Mucosa of descending colon (tissue), 3 donors: ENCODE results near the gene SLC2A13. TPM values are rescaled to one million over a fixed set of nuclear protein-coding genes. Genes with fewer than 3 reads are reported as not detected.
"Not testable (repeated sequence)": the region's sequence is repeated elsewhere in the genome, so short reads cannot be mapped to it uniquely, and the experiment has no call there.

Source experiments
- ATAC-seq: fragments of 200-7000 bp; cut with Tn5 transposase; one replicate; pipeline ENCODE4 v1.9.1; 2020; ENCODE audit warnings: mild to moderate bottlenecking, moderate library complexity
- DNase-seq, 3 donors: peaks; one replicate each; pipeline ENCODE4 v3.0.0-alpha.2; 2020
- H3K36me3 ChIP-seq: fragments of 200-600 bp; one replicate; pipeline ENCODE4 v1.8.0; 2021; ENCODE audit warnings: low read depth, mild to moderate bottlenecking
- H3K4me1 ChIP-seq: fragments of 200-600 bp; one replicate; pipeline ENCODE4 v1.8.0; 2021; ENCODE audit warnings: low read depth, mild to moderate bottlenecking
- H3K4me3 ChIP-seq: fragments of 200-600 bp; one replicate; pipeline ENCODE4 v1.8.0; 2021; ENCODE audit warnings: mild to moderate bottlenecking
- H3K9me3 ChIP-seq: fragments of 200-600 bp; one replicate; pipeline ENCODE4 v1.8.0; 2021; ENCODE audit warnings: mild to moderate bottlenecking
- CTCF ChIP-seq: fragments of 200-600 bp; IDR thresholded peaks from one replicate; pipeline ENCODE4 v1.8.0; 2022; ENCODE audit warnings: antibody characterized with exemption, mild to moderate bottlenecking
- intact Hi-C, 2 donors: fragments of 100-400 bp; cut with DNase I in 1 of 2; cut with micrococcal nuclease in 1 of 2; formaldehyde crosslinking; loops; one replicate each; pipeline versions ENCODE4 v1.11.0 to v1.11.1; 2022; cut with DNase I, micrococcal nuclease
- total RNA-seq, 3 donors: library from RNA; stranded (reverse); fragmentation: NEBNext Ultra II Directional in 2 of 3; extraction: Animal tissue kit (Norgen Biotek cat#: 25700) in 2 of 3; gene quantifications; one replicate each; pipeline versions ENCODE4 v1.2.1 to v1.2.4, GENCODE V29; 2021 to 2023
- donor health status: DM: no; HTN: no; CAD: no; lungs with moderate emphysema.
- donor health status: DM: no; HTN: no; CAD: no.
- donor health status: DM: no; HTN: yes; CAD: no.

SLC2A13 gene
- total RNA-seq, 3 donors from 2014 or later, result 25.0 to 41.8 (median 34.1) TPM

- Histone ChIP-seq H3K36me3 (no peaks in the 10 kb centered on the region), H3K4me3 (no peak overlapping the region), H3K4me1 (no peaks in the 10 kb centered on the region), H3K9me3 (no peaks in the 10 kb centered on the region)
- TF ChIP-seq CTCF, result no peak
- DNase-seq, result no peak
- intact Hi-C loops, result no loop called here
- ATAC-seq, result no peak
Observed at GRCh38 chr12:39897315-39897714, 208.6 kb downstream of the SLC2A13 start.

- H3K9me3 ChIP-seq, H3K4me1 ChIP-seq, intact Hi-C loops, DNase-seq, ATAC-seq, H3K4me3 ChIP-seq, H3K36me3 ChIP-seq: not testable (repeated sequence)
Observed at GRCh38 chr12:39893388-39893787, 212.5 kb downstream of the SLC2A13 start.

- H3K4me1 ChIP-seq, result no peaks in the 10 kb centered on the region
- intact Hi-C loops, result no loop called here
- DNase-seq (no peak), ATAC-seq (no peak)
- no peaks in the 10 kb centered on the region for H3K36me3 ChIP-seq
- no peak for TF ChIP-seq CTCF
- H3K4me3 ChIP-seq, result no peak overlapping the region
- no peaks in the 10 kb centered on the region for H3K9me3 ChIP-seq
Observed at GRCh38 chr12:39892146-39892545, 213.7 kb downstream of the SLC2A13 start.

- Histone ChIP-seq H3K4me3 (no peak overlapping the region), H3K4me1 (no peaks in the 10 kb centered on the region), H3K9me3 (no peaks in the 10 kb centered on the region), H3K36me3 (no peaks in the 10 kb centered on the region)
- TF ChIP-seq CTCF, result no peak
- DNase-seq (no peak), ATAC-seq (no peak)
- intact Hi-C loops, result no loop called here
Observed at GRCh38 chr12:39887856-39888255, 218.0 kb downstream of the SLC2A13 start.

GRCh38 chr12:39886106-39886505 is 219.8 kb downstream of the SLC2A13 start:
- H3K36me3 ChIP-seq, result no peaks in the 10 kb centered on the region
- no peak for ATAC-seq
- no peaks in the 10 kb centered on the region for H3K9me3 ChIP-seq
- intact Hi-C loops, result no loop called here
- no peaks in the 10 kb centered on the region for H3K4me1 ChIP-seq
- TF ChIP-seq CTCF, result no peak
- no peak for DNase-seq
- H3K4me3 ChIP-seq, result no peak overlapping the region

- Histone ChIP-seq H3K4me3 (no peak overlapping the region), H3K36me3 (no peaks in the 10 kb centered on the region), H3K4me1 (no peaks in the 10 kb centered on the region), H3K9me3 (no peaks in the 10 kb centered on the region)
- ATAC-seq, result no peak
- no peak for TF ChIP-seq CTCF
- DNase-seq, result no peak
- intact Hi-C loops, result no loop called here
Observed at GRCh38 chr12:39884616-39885125, 221.2 kb downstream of the SLC2A13 start.
